SK-N-SH treated with all-trans-retinoic acid at 6 μM for 48 hours (cell line): ENCODE measurements around the gene TPCN1.
A peak's percentile ranks its signal among the peaks of the same experiment; 100 is the strongest.

Experiments used
- ATAC-seq: fragments of 200-7000 bp; cut with Tn5 transposase; 3 replicates; pipeline ENCODE4 v1.9.1; 2020; ENCODE audit warnings: mild to moderate bottlenecking, moderate library complexity
- ARNTL ChIP-seq: fragments of 450-650 bp; formaldehyde crosslinking; IDR thresholded peaks from 2 replicates; pipeline ENCODE4 v1.5.0; 2020; ENCODE audit warnings: low read depth, mild to moderate bottlenecking, moderate library complexity, borderline replicate concordance
- CSDC2 ChIP-seq: fragments of 250-450 bp; sonication (Bioruptor Pico); IDR thresholded peaks from 2 replicates; pipeline ENCODE4 v1.5.0; 2020; ENCODE audit warnings: mild to moderate bottlenecking, moderate library complexity
- CSRNP3 ChIP-seq: fragments of 250-450 bp; sonication (Bioruptor Pico); IDR thresholded peaks from 2 replicates; pipeline ENCODE4 v1.5.1; 2021; ENCODE audit warnings: mild to moderate bottlenecking, moderate library complexity
- ESRRG ChIP-seq: fragments of 250-450 bp; sonication (Bioruptor Pico); IDR thresholded peaks from 2 replicates; pipeline ENCODE4 v1.6.1; 2021; ENCODE audit warnings: mild to moderate bottlenecking
- ISL1 ChIP-seq: fragments of 250-450 bp; sonication (Bioruptor Pico); IDR thresholded peaks from 2 replicates; pipeline ENCODE4 v2.1.2; 2022; ENCODE audit warnings: mild to moderate bottlenecking, moderate library complexity
- OSR1 ChIP-seq: fragments of 250-450 bp; sonication (Bioruptor Pico); IDR thresholded peaks from 2 replicates; pipeline ENCODE4 v1.8.0; 2022; ENCODE audit warnings: moderate library complexity, mild to moderate bottlenecking, inconsistent platforms
- PATZ1 ChIP-seq: fragments of 250-450 bp; sonication (Bioruptor Pico); IDR thresholded peaks from 2 replicates; pipeline ENCODE4 v1.8.0; 2020; ENCODE audit warnings: mild to moderate bottlenecking, moderate library complexity, borderline replicate concordance
- PPARA ChIP-seq: fragments of 250-450 bp; sonication (Bioruptor Pico); IDR thresholded peaks from 2 replicates; pipeline ENCODE4 v1.5.0; 2020; ENCODE audit warnings: mild to moderate bottlenecking, borderline replicate concordance
- RARB ChIP-seq: fragments of 250-450 bp; sonication (Bioruptor Pico); IDR thresholded peaks from 2 replicates; pipeline ENCODE4 v1.8.0; 2021; ENCODE audit warnings: mild to moderate bottlenecking, moderate library complexity
- SNAI2 ChIP-seq: fragments of 250-450 bp; sonication (Bioruptor Pico); IDR thresholded peaks from 2 replicates; pipeline ENCODE4 v1.5.0; 2020; ENCODE audit warnings: mild to moderate bottlenecking, moderate library complexity
- TCF4 ChIP-seq: fragments of 250-450 bp; sonication (Bioruptor Pico); IDR thresholded peaks from 2 replicates; pipeline ENCODE4 v1.8.0; 2021; ENCODE audit warnings: mild to moderate bottlenecking, moderate library complexity, borderline replicate concordance
- TOX ChIP-seq: fragments of 250-450 bp; sonication (Bioruptor Pico); IDR thresholded peaks from 2 replicates; pipeline ENCODE4 v1.8.0; 2021; ENCODE audit warnings: mild to moderate bottlenecking, moderate library complexity, borderline replicate concordance
- ZC3H10 ChIP-seq: fragments of 250-450 bp; sonication (Bioruptor Pico); IDR thresholded peaks from 2 replicates; pipeline ENCODE4 v1.5.1; 2021; ENCODE audit warnings: mild to moderate bottlenecking, moderate library complexity
- ZFP3 ChIP-seq: fragments of 250-450 bp; sonication (Bioruptor Pico); IDR thresholded peaks from 2 replicates; pipeline ENCODE4 v1.5.0; 2020; ENCODE audit warnings: mild to moderate bottlenecking, moderate library complexity
- ZFP30 ChIP-seq: fragments of 450-650 bp; formaldehyde crosslinking; IDR thresholded peaks from 2 replicates; pipeline ENCODE4 v1.5.0; 2022; ENCODE audit warnings: mild to moderate bottlenecking, moderate library complexity
- ZNF565 ChIP-seq: fragments of 450-650 bp; formaldehyde crosslinking; conservative IDR thresholded peaks from 2 replicates; pipeline ENCODE4 v1.5.0; 2020; ENCODE audit warnings: low read depth, mild to moderate bottlenecking, moderate library complexity
- ZNF8 ChIP-seq: fragments of 450-650 bp; formaldehyde crosslinking; IDR thresholded peaks from 2 replicates; pipeline ENCODE4 v1.5.0; 2020; ENCODE audit warnings: mild to moderate bottlenecking, moderate library complexity
- TF ChIP-seq, protein P1 (sequence below): fragments of 250-450 bp; sonication (Bioruptor Pico); IDR thresholded peaks from 2 replicates; pipeline ENCODE4 v1.5.0; 2020; ENCODE audit warnings: mild to moderate bottlenecking, moderate library complexity
- TF ChIP-seq, protein P2 (sequence below): fragments of 250-450 bp; sonication (Bioruptor Pico); IDR thresholded peaks from 2 replicates; pipeline ENCODE4 v1.5.1; 2020; ENCODE audit warnings: low read depth, mild to moderate bottlenecking, moderate library complexity
- TF ChIP-seq, protein P3 (sequence below): fragments of 250-450 bp; sonication (Bioruptor Pico); IDR thresholded peaks from 2 replicates; pipeline ENCODE4 v1.8.0; 2021; ENCODE audit warnings: low read depth, mild to moderate bottlenecking, moderate library complexity, borderline replicate concordance

TPCN1 gene

GRCh38 chr12:113208041-113208934 is 13.0 kb upstream of the TPCN1 start (continued):
- TF ChIP-seq, protein P1, sequence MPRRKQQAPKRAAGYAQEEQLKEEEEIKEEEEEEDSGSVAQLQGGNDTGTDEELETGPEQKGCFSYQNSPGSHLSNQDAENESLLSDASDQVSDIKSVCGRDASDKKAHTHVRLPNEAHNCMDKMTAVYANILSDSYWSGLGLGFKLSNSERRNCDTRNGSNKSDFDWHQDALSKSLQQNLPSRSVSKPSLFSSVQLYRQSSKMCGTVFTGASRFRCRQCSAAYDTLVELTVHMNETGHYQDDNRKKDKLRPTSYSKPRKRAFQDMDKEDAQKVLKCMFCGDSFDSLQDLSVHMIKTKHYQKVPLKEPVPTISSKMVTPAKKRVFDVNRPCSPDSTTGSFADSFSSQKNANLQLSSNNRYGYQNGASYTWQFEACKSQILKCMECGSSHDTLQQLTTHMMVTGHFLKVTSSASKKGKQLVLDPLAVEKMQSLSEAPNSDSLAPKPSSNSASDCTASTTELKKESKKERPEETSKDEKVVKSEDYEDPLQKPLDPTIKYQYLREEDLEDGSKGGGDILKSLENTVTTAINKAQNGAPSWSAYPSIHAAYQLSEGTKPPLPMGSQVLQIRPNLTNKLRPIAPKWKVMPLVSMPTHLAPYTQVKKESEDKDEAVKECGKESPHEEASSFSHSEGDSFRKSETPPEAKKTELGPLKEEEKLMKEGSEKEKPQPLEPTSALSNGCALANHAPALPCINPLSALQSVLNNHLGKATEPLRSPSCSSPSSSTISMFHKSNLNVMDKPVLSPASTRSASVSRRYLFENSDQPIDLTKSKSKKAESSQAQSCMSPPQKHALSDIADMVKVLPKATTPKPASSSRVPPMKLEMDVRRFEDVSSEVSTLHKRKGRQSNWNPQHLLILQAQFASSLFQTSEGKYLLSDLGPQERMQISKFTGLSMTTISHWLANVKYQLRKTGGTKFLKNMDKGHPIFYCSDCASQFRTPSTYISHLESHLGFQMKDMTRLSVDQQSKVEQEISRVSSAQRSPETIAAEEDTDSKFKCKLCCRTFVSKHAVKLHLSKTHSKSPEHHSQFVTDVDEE (CRISPR knock-in tag): no peak
- TF ChIP-seq CSRNP3: no peak
- TF ChIP-seq SNAI2: no peak
- TF ChIP-seq, all 23 proteins: peak for 0

- TF ChIP-seq ZNF565 (no peak), ISL1 (CRISPR knock-in tag) (no peak), ARNTL (no peak), TOX (no peak), SNAI2 (no peak), PPARA (CRISPR knock-in tag) (no peak)
- TF ChIP-seq, protein P2, sequence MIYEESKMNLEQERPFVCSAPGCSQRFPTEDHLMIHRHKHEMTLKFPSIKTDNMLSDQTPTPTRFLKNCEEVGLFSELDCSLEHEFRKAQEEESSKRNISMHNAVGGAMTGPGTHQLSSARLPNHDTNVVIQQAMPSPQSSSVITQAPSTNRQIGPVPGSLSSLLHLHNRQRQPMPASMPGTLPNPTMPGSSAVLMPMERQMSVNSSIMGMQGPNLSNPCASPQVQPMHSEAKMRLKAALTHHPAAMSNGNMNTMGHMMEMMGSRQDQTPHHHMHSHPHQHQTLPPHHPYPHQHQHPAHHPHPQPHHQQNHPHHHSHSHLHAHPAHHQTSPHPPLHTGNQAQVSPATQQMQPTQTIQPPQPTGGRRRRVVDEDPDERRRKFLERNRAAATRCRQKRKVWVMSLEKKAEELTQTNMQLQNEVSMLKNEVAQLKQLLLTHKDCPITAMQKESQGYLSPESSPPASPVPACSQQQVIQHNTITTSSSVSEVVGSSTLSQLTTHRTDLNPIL: no peak
- TF ChIP-seq, protein P3, sequence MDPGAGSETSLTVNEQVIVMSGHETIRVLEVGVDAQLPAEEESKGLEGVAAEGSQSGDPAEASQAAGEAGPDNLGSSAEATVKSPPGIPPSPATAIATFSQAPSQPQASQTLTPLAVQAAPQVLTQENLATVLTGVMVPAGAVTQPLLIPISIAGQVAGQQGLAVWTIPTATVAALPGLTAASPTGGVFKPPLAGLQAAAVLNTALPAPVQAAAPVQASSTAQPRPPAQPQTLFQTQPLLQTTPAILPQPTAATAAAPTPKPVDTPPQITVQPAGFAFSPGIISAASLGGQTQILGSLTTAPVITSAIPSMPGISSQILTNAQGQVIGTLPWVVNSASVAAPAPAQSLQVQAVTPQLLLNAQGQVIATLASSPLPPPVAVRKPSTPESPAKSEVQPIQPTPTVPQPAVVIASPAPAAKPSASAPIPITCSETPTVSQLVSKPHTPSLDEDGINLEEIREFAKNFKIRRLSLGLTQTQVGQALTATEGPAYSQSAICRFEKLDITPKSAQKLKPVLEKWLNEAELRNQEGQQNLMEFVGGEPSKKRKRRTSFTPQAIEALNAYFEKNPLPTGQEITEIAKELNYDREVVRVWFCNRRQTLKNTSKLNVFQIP: no peak
- no peak for ATAC-seq
Measured at GRCh38 chr12:113211160-113211559, 10.1 kb upstream of the TPCN1 start.

GRCh38 chr12:113214895-113215400 is 6.3 kb upstream of the TPCN1 start:
- peak; percentile 85 for ATAC-seq
- TF ChIP-seq PATZ1 (CRISPR knock-in tag) (peak; percentile 98; the same call in 1 of the 2 replicates), ZFP30 (CRISPR knock-in tag) (no peak), ISL1 (CRISPR knock-in tag) (0 out of 2 replicates have a peak, but pooled peaks have one; percentile 8), ZC3H10 (CRISPR knock-in tag) (no peak), TCF4 (no peak)

DNA sequence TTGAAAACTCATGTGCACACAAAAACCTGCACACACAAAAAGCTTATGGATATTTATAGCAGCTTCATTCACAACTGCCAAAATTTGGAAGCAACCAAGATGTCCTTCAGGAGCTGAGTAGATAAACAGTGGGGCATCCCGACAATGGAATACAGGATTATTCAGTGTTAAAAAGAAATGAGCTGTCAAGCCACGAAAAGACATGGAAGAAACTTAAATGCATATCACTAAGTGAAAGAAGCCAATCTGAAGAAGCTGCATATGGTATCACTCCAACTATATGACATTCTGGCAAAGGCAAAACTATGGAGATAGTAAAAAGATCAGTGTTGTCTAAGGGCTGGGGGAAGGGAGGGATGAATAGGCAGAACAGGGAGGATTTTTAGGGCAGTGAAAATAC is 5.2 kb upstream of the TPCN1 start:
- no peak for ATAC-seq
- no peak for TF ChIP-seq ZNF565
- no peak for TF ChIP-seq ARNTL
- TF ChIP-seq CSDC2 (CRISPR knock-in tag): no peak
- no peak for TF ChIP-seq ESRRG (CRISPR knock-in tag)
- TF ChIP-seq SNAI2: no peak
- TF ChIP-seq, protein P2: no peak
- TF ChIP-seq OSR1: no peak
- TF ChIP-seq ZFP3 (CRISPR knock-in tag): no peak
- TF ChIP-seq PATZ1 (CRISPR knock-in tag): no peak
- no peak for TF ChIP-seq ZNF8 (CRISPR knock-in tag)
- no peak for TF ChIP-seq TCF4
- no peak for TF ChIP-seq RARB (CRISPR knock-in tag)
- TF ChIP-seq, protein P3: no peak
